ENCODE data around the gene GID8. TPM values are rescaled to one million over a fixed set of nuclear protein-coding genes. Genes with fewer than 3 reads are reported as not detected.

Gene GID8
- total and polyA plus RNA-seq, 2 experiments from 2014 or later, result 17.6 to 31.0 TPM

GRCh38 chr20:62996596-62996982, 58.6 kb downstream of the GID8 start:
- Histone ChIP-seq H4K20me1 (ENCODE audit: insufficient read depth) (no peaks in the 10 kb centered on the region), H3K27me3 (replicated peaks; ENCODE audit: insufficient read depth) (peaks cover 50% of the 10 kb centered on the region)
- in situ Hi-C loops (cut with MboI), result no loop called here

GRCh38 chr20:62997417-62998035, 59.6 kb downstream of the GID8 start:
- Histone ChIP-seq H3K9me2 (ENCODE audit: insufficient read depth) (no peaks in the 10 kb centered on the region), H3K4me1 (ENCODE audit: insufficient read depth) (no peaks in the 10 kb centered on the region), H3K9ac (no peak overlapping the region), H3K27ac (no peak overlapping the region), H3K4me3 (no peak overlapping the region), H2AFZ (no peak overlapping the region), H3K79me2 (ENCODE audit: insufficient read depth) (no peaks in the 10 kb centered on the region), H4K20me1 (ENCODE audit: insufficient read depth) (no peaks in the 10 kb centered on the region), H3K36me3 (ENCODE audit: low read depth) (no peaks in the 10 kb centered on the region), H3F3A (ENCODE audit: insufficient read depth) (no peaks in the 10 kb centered on the region), H3K4me2 (ENCODE audit: unreplicated experiment) (no peak overlapping the region), H3K27me3 (replicated peaks; ENCODE audit: insufficient read depth) (peaks cover 56% of the 10 kb centered on the region), H3K9me3 (ENCODE audit: low read depth) (no peaks in the 10 kb centered on the region)
- in situ Hi-C loops (cut with MboI), result no loop called here
- WGBS, 2 experiments (ENCODE audit: low coverage in 1 of 2, low lambda C conversion rate in 2 of 2, missing lambda C conversion rate in 2 of 2), result 15 to 22% methylated on average over 18 to 20 of the region's 20 CpGs
- DNase-seq, result no peak
- TF ChIP-seq EZH2 (IDR thresholded peaks at IDR 0.05; ENCODE audit: insufficient read depth, poor library complexity, severe bottlenecking) (no peak), EZH2phosphoT487 (IDR thresholded peaks at IDR 0.05; ENCODE audit: insufficient read depth, low read depth) (no peak)

More at GRCh38 chr20:62996596-62996982, 58.6 kb downstream of the GID8 start:
- Histone ChIP-seq H3K9ac (no peak overlapping the region), H3K79me2 (ENCODE audit: insufficient read depth) (no peaks in the 10 kb centered on the region), H3F3A (ENCODE audit: insufficient read depth) (no peaks in the 10 kb centered on the region), H3K4me2 (ENCODE audit: unreplicated experiment) (no peak overlapping the region), H3K4me1 (ENCODE audit: insufficient read depth) (no peaks in the 10 kb centered on the region), H3K9me2 (ENCODE audit: insufficient read depth) (no peaks in the 10 kb centered on the region), H3K27ac (no peak overlapping the region), H3K4me3 (no peak overlapping the region), H2AFZ (no peak overlapping the region), H3K9me3 (ENCODE audit: low read depth) (no peaks in the 10 kb centered on the region), H3K36me3 (ENCODE audit: low read depth) (no peaks in the 10 kb centered on the region)
- TF ChIP-seq EZH2 (IDR thresholded peaks at IDR 0.05; ENCODE audit: insufficient read depth, poor library complexity, severe bottlenecking) (no peak), EZH2phosphoT487 (IDR thresholded peaks at IDR 0.05; ENCODE audit: insufficient read depth, low read depth) (no peak)
- 65 to 69% methylated on average over 14 of the region's 14 CpGs for WGBS, 2 experiments (ENCODE audit: low coverage in 1 of 2, low lambda C conversion rate in 2 of 2, missing lambda C conversion rate in 2 of 2)
- no peak for DNase-seq

Other genes with a start within 250 kb of the GID8 start
- gene NTSR1, start 229.3 kb upstream of the GID8 start, total RNA-seq (2014; rRNA removed; shearing (Covaris generic)), result not detected in 2 replicates
- not detected in 2 replicates for gene NTSR1, start 229.3 kb upstream of the GID8 start, polyA plus RNA-seq (2016; fragmentation: Nextera tagmentation; extraction: Ambion mirVana)
- gene MRGBP, start 141.7 kb upstream of the GID8 start, total RNA-seq (2014; rRNA removed; shearing (Covaris generic)), result 15.7 and 17.7 TPM in 2 replicates
- gene MRGBP, start 141.7 kb upstream of the GID8 start, polyA plus RNA-seq (2016; fragmentation: Nextera tagmentation; extraction: Ambion mirVana), result 18.7 and 19.8 TPM in 2 replicates
- 42.4 and 52.2 TPM in 2 replicates for gene OGFR, start 133.3 kb upstream of the GID8 start, total RNA-seq (2014; rRNA removed; shearing (Covaris generic))
- 9.7 and 9.9 TPM in 2 replicates for gene OGFR, start 133.3 kb upstream of the GID8 start, polyA plus RNA-seq (2016; fragmentation: Nextera tagmentation; extraction: Ambion mirVana)
- not detected in 2 replicates for gene COL9A3, start 121.1 kb upstream of the GID8 start, total RNA-seq (2014; rRNA removed; shearing (Covaris generic))
- 0.25 TPM in 1 of 2 replicates, not detected in the other for gene COL9A3, start 121.1 kb upstream of the GID8 start, polyA plus RNA-seq (2016; fragmentation: Nextera tagmentation; extraction: Ambion mirVana)
- 17.5 and 18.5 TPM in 2 replicates for gene TCFL5, start 76.3 kb upstream of the GID8 start, total RNA-seq (2014; rRNA removed; shearing (Covaris generic))
- gene TCFL5, start 76.3 kb upstream of the GID8 start, polyA plus RNA-seq (2016; fragmentation: Nextera tagmentation; extraction: Ambion mirVana), result 1.2 and 1.7 TPM in 2 replicates
- 28.6 and 37.1 TPM in 2 replicates for gene DIDO1, start 11.6 kb upstream of the GID8 start, total RNA-seq (2014; rRNA removed; shearing (Covaris generic))
- 15.5 and 16.2 TPM in 2 replicates for gene DIDO1, start 11.6 kb upstream of the GID8 start, polyA plus RNA-seq (2016; fragmentation: Nextera tagmentation; extraction: Ambion mirVana)
- 11.1 and 19.5 TPM in 2 replicates for gene SLC17A9, start 14.6 kb downstream of the GID8 start, total RNA-seq (2014; rRNA removed; shearing (Covaris generic))
- 17.7 and 23.2 TPM in 2 replicates for gene SLC17A9, start 14.6 kb downstream of the GID8 start, polyA plus RNA-seq (2016; fragmentation: Nextera tagmentation; extraction: Ambion mirVana)
- gene BHLHE23, start 68.8 kb downstream of the GID8 start, total RNA-seq (2014; rRNA removed; shearing (Covaris generic)), result not detected in 2 replicates
- gene BHLHE23, start 68.8 kb downstream of the GID8 start, polyA plus RNA-seq (2016; fragmentation: Nextera tagmentation; extraction: Ambion mirVana), result not detected in 2 replicates

Measured in GM23248 (cell line).